ENCODE results near the gene TNNT3.

Gene TNNT3

GRCh38 chr11:1930462-1930830 is 10.9 kb downstream of the TNNT3 start:
- Mint-ChIP-seq H3K4me1 (ENCODE audit: low read depth) (peaks cover 4% of the 10 kb centered on the region), H3K4me3 (no peak overlapping the region), H3K9me3 (ENCODE audit: low read depth) (no peaks in the 10 kb centered on the region), H3K36me3 (no peaks in the 10 kb centered on the region), H3K27me3 (peaks cover 2% of the 10 kb centered on the region), H3K27ac (no peak overlapping the region)

DNA sequence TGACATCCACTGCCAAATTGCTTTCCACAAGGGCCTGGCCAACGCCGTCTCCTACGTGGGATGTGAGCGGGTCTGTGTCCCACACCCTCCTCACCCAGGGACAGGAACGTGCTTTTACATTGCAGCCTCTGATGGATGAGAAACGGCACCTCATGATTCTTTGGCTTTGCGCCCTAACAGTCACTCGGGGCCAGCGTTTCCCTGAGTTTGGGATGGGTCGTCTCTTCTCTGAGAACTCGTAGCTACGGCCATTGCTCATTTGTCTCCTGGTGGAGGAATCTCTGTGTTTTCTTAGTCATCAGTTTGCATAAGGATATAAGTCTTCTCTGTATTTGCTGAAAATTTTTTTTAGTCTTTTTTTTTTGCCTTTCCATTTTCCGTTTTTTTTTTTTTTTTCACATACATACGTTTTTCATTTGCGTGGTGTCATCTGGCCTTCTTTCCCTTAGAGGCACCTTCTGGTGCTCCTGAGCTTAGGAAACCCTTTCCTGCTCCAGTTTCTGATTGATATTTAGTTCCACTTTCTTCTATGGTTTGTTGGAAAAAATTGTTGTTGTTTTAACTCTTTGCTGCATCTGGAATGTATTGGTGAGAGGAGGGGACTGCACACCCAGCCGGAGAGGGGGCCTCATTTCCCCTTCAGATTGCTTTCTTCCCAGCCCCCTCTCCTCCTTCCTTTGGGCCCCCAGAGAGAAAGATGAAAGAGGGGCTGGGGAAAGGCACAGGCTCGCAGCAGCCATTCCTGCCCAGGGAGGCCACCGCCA is 12.0 kb downstream of the TNNT3 start:
- no peaks in the 10 kb centered on the region for H3K9me3 Mint-ChIP-seq (ENCODE audit: low read depth)
- H3K4me1 Mint-ChIP-seq (ENCODE audit: low read depth): peaks cover 4% of the 10 kb centered on the region

GRCh38 chr11:1932105-1932480 is 12.6 kb downstream of the TNNT3 start:
- Mint-ChIP-seq H3K4me1 (ENCODE audit: low read depth) (peaks cover 4% of the 10 kb centered on the region), H3K4me3 (no peak overlapping the region), H3K9me3 (ENCODE audit: low read depth) (no peaks in the 10 kb centered on the region), H3K27ac (no peak overlapping the region), H3K36me3 (no peaks in the 10 kb centered on the region), H3K27me3 (peaks cover 2% of the 10 kb centered on the region)

More for the DNA sequence above, 12.0 kb downstream of the TNNT3 start:
- no peak overlapping the region for H3K4me3 Mint-ChIP-seq
- H3K27me3 Mint-ChIP-seq: peaks cover 2% of the 10 kb centered on the region
- H3K27ac Mint-ChIP-seq: no peak overlapping the region
- H3K36me3 Mint-ChIP-seq: no peaks in the 10 kb centered on the region

DNA sequence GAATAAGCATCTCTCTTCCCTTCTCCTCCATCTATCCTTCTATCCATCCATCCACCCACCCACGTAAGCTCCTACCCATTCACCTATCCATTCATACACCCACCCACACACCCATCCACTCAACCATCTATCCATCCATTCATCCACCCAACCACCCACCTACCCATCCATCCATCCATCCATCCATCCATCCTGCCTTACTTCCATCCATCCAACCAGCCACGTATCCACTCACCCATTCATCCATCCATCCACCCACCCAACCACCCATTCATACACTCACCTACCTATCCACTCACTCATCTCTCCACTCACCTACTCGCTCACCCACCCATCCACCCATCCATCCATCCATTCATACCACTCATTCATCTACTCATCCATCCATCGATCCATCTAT is 13.2 kb downstream of the TNNT3 start:
- Mint-ChIP-seq H3K9me3 (ENCODE audit: low read depth) (no peaks in the 10 kb centered on the region), H3K36me3 (no peaks in the 10 kb centered on the region), H3K4me3 (no peak overlapping the region), H3K27ac (no peak overlapping the region), H3K27me3 (peaks cover 2% of the 10 kb centered on the region), H3K4me1 (ENCODE audit: low read depth) (peaks cover 4% of the 10 kb centered on the region)

GRCh38 chr11:1933416-1934334 is 14.2 kb downstream of the TNNT3 start:
- Mint-ChIP-seq H3K27me3 (peaks cover 2% of the 10 kb centered on the region), H3K36me3 (no peaks in the 10 kb centered on the region), H3K4me3 (no peak overlapping the region), H3K9me3 (ENCODE audit: low read depth) (no peaks in the 10 kb centered on the region), H3K27ac (no peak overlapping the region), H3K4me1 (ENCODE audit: low read depth) (peaks cover 4% of the 10 kb centered on the region)

GRCh38 chr11:1934335-1935155 is 15.0 kb downstream of the TNNT3 start:
- Mint-ChIP-seq H3K4me3 (no peak overlapping the region), H3K4me1 (ENCODE audit: low read depth) (peaks cover 8% of the 10 kb centered on the region), H3K27ac (no peak overlapping the region), H3K27me3 (peaks cover 2% of the 10 kb centered on the region), H3K9me3 (ENCODE audit: low read depth) (no peaks in the 10 kb centered on the region), H3K36me3 (no peaks in the 10 kb centered on the region)

DNA sequence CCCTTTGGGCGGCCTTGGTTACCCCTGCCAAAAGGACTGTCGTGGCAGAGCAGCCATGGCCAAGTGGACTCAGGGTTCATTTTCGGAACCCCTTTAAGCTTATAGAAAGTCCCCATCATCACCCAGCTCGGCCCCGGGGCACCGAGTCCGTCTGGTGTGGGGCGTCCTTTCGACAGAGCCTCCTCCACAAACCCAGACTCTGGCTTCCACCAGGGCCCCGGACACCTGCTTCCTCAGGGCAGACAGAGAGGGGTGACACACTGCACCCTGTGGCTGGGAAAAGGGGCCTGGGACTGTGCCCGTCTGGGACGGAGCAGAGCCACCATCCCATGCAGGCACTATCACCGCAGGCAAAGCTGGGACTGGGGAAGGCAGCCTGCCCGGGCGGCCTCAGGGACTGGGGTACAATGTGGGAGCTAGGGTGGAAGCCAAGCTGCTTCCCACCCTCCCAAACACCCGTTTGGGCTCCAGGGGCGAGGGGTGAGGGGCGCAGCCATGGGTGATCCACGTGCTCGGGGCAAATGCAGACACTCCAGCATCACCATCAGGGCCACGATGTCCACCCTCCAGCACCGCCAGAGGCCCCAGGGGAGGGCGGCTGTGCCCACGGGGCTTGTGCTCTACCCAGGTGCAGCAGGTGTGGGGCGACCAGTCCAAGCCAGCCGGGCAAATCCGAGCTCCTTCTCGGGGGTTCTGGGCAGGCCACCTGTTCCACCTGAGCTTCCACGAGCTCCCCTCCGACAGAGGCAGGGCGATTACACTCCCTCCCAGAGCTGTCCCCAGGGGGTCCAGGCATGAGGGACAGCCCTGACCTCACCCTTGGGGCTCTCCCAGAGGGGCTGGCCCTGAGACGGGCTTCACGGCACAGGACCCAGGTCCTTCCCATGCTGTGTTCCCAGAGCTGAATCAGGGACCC is 15.9 kb downstream of the TNNT3 start:
- Mint-ChIP-seq H3K9me3 (ENCODE audit: low read depth) (no peaks in the 10 kb centered on the region), H3K36me3 (no peaks in the 10 kb centered on the region), H3K27ac (no peak overlapping the region), H3K4me3 (no peak overlapping the region), H3K27me3 (peaks cover 1% of the 10 kb centered on the region), H3K4me1 (ENCODE audit: low read depth) (peaks cover 7% of the 10 kb centered on the region)

DNA sequence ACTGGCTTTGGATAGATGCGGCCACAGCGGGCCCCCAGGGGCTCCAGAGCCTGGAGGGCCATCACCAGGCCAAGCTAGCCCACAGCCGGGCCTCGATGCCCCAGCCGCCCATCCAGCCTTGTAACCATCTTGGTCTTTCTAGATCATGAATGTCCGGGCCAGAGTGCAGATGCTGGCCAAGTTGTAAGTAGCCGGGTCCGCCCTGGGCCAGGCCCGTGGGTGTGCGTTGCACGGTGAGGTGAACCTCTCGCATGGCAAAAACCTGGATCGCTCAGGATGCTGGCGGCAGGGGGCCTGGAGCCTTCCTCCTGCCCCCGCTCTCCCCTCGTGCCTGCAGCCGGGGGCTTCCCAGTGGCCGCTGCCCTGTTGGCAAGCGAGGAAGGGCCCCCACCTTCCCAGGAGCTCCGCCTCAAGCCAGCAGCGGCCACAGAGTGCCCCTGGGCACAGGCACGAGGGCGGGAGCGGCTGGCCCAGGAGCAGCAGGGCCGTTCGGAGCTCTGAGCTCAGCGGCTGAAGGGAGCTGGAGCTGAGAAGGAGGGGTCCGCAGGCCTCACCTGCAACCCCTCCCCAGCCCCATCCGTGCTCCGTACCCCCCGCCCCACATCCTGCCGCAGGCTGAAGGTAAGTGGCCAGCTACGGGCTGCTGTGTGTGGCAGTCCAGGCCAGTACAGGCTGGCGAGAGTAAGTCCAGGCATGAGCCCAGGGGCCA is 16.7 kb downstream of the TNNT3 start:
- H3K4me3 Mint-ChIP-seq: no peak overlapping the region
- H3K4me1 Mint-ChIP-seq (ENCODE audit: low read depth): peaks cover 5% of the 10 kb centered on the region
- no peaks in the 10 kb centered on the region for H3K36me3 Mint-ChIP-seq
- H3K27ac Mint-ChIP-seq: no peak overlapping the region
- no peaks in the 10 kb centered on the region for H3K27me3 Mint-ChIP-seq
- no peaks in the 10 kb centered on the region for H3K9me3 Mint-ChIP-seq (ENCODE audit: low read depth)

- no peak overlapping the region for H3K27ac Mint-ChIP-seq
- H3K36me3 Mint-ChIP-seq: no peaks in the 10 kb centered on the region
- peaks cover 5% of the 10 kb centered on the region for H3K4me1 Mint-ChIP-seq (ENCODE audit: low read depth)
- no peak overlapping the region for H3K4me3 Mint-ChIP-seq
- no peaks in the 10 kb centered on the region for H3K9me3 Mint-ChIP-seq (ENCODE audit: low read depth)
- H3K27me3 Mint-ChIP-seq: no peaks in the 10 kb centered on the region
These were observed 17.5 kb downstream of the TNNT3 start for GRCh38 chr11:1936781-1937615.

DNA sequence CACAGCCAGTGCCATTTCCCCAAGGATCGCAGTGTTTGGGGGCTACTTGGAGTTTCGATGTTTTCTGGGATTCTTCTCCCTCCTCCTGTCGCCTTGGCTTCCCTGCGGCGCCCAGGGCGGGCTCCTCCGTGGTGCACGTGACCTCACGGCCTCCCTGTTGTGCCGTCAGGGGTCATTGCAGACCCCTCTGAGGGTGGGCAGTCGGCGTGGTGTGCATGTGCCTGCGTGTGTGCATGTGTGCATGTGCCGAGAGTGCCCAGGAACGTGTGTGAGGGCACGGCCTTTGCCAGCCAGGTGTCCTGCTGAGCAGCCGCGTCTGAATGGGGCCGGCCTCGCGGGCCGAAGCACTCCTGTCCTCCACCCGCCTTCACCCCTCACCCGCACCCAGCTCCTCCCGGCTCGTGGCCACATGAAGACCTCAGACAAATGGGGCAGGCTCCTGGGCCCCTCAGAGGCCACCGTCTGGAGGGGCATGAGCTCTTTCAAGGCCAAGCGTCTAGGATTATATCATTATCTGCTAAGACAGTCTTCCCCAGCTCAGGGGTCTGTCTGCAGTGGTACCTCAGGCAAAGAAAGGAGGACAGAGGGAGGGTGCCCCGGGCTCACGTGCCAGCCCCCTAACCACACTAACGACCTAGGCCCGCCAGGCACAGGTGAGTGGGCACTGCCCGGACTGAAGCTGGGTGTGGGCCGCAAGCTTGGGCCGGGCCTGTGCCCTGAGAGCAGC is 18.3 kb downstream of the TNNT3 start:
- Mint-ChIP-seq H3K9me3 (ENCODE audit: low read depth) (no peaks in the 10 kb centered on the region), H3K27ac (no peak overlapping the region), H3K36me3 (no peaks in the 10 kb centered on the region), H3K27me3 (no peaks in the 10 kb centered on the region), H3K4me1 (ENCODE audit: low read depth) (peaks cover 5% of the 10 kb centered on the region), H3K4me3 (no peak overlapping the region)

DNA sequence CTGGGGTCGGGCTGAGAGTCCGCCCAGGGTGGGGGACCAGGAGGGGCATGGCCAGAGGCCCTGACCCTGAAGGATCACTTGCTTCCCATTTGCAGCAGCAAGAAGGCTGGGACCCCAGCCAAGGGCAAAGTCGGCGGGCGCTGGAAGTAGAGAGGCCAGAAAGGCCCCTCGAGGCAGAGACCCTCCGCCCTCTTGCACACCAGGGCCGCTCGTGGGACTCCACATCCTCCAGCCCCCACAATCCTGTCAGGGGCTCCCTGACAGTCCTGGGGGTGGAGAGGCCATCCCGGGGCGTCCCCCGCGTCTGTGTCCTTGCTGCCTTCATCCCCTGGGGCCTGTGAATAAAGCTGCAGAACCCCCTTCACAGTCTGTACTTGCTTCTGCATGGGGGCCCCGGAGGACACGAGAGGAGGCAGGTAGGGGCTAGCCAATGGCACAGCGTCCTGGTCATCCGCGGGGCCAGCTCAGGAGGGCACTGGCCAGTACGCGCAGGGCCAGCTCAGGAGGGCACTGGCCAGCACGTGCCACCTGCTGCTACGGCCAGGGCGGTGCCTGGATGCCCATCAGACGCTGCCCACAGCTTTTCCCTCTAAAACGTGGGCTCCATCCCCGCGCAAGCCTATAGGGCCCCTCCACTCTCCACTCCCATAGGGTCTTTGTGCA is 19.0 kb downstream of the TNNT3 start:
- H3K4me1 Mint-ChIP-seq (ENCODE audit: low read depth): peaks cover 5% of the 10 kb centered on the region

GRCh38 chr11:1939006-1939625 is 19.6 kb downstream of the TNNT3 start:
- Mint-ChIP-seq H3K27me3 (no peaks in the 10 kb centered on the region), H3K4me3 (peak overlapping the region; percentile 61), H3K9me3 (ENCODE audit: low read depth) (no peaks in the 10 kb centered on the region), H3K36me3 (no peaks in the 10 kb centered on the region), H3K27ac (no peak overlapping the region), H3K4me1 (ENCODE audit: low read depth) (peaks cover 5% of the 10 kb centered on the region)

More for the DNA sequence above, 19.0 kb downstream of the TNNT3 start:
- no peak overlapping the region for H3K27ac Mint-ChIP-seq
- no peaks in the 10 kb centered on the region for H3K27me3 Mint-ChIP-seq
- no peaks in the 10 kb centered on the region for H3K9me3 Mint-ChIP-seq (ENCODE audit: low read depth)
- no peaks in the 10 kb centered on the region for H3K36me3 Mint-ChIP-seq
- H3K4me3 Mint-ChIP-seq: no peak overlapping the region

Measured in activated naive CD8-positive, alpha-beta T cell (primary cell).